GM12878 (cell line): ENCODE results near the gene TSPEAR. TPM values are rescaled to one million over a fixed set of nuclear protein-coding genes. Genes with fewer than 3 reads are reported as not detected.

Experiments used
- ATAC-seq: fragments of 200-7000 bp; cut with Tn5 transposase; 3 replicates; pipeline ENCODE4 v1.9.1; 2020; ENCODE audit warnings: mild to moderate bottlenecking, moderate library complexity
- BruUV-seq: library from RNA; stranded (reverse); fragments of 400-500 nt; replicated peaks from 2 replicates; lab custom pipeline; 2021; lab: Mats Ljungman, UMichigan
- CTCF ChIA-PET: fragments of 300-600 bp; sonication (Branson Sonifier 250); formaldehyde crosslinking; extraction: SDS; loops from one replicate; lab custom pipeline; 2021; ENCODE audit warnings: inconsistent platforms; lab: Yijun Ruan, JAX
- POLR2A ChIA-PET: fragments of 350-600 bp; formaldehyde crosslinking; extraction: SDS; loops from one replicate; lab custom pipeline; 2021; ENCODE audit warnings: inconsistent platforms; lab: Charles Lee
- RAD21 ChIA-PET: fragments of 300-600 bp; sonication (Branson Sonifier 250); formaldehyde crosslinking; loops from one replicate; lab custom pipeline; 2023; ENCODE audit warnings: antibody characterized with exemption; ENCODE audit not compliant: unreplicated experiment; lab: Charles Lee
- SMC1A ChIA-PET: fragments of 300-600 bp; sonication (Branson Sonifier 250); formaldehyde crosslinking; loops from one replicate; lab custom pipeline; 2023; ENCODE audit not compliant: unreplicated experiment, uncharacterized antibody; lab: Charles Lee
- DNase-seq: peaks from one replicate; pipeline ENCODE4 v3.0.0-alpha.2; 2011; ENCODE audit warnings: low read depth, low spot score
- FAIRE-seq: peaks from 3 replicates; lab custom pipeline; 2011; peaks lifted over from hg19 to GRCh38; lab: Jason Lieb, UNC
- H2AFZ ChIP-seq: 2 replicates; pipeline ENCODE4 v1.6.0; 2011; ENCODE audit warnings: low read depth, low read length, control low read depth; ENCODE audit not compliant: control insufficient read depth
- H3K27ac ChIP-seq: 2 replicates; pipeline ENCODE4 v1.5.1; 2011; ENCODE audit warnings: control low read depth; ENCODE audit not compliant: control insufficient read depth, insufficient read depth
- H3K27me3 ChIP-seq, 2 experiments: replicated peaks in 1 of 2; 2 replicates each; pipeline versions ENCODE4 v1.6.0 to v1.6.1; 2011; ENCODE audit warnings: low read length in 1 of 2; ENCODE audit not compliant: control insufficient read depth in 2 of 2, insufficient read depth in 2 of 2
- H3K36me3 ChIP-seq, 2 experiments: 2 replicates each; pipeline ENCODE4 v1.5.1; 2011; ENCODE audit warnings: low read length in 1 of 2; ENCODE audit not compliant: control insufficient read depth in 2 of 2, insufficient read depth in 2 of 2
- H3K4me1 ChIP-seq: 2 replicates; pipeline ENCODE4 v1.6.1; 2011; ENCODE audit warnings: mild to moderate bottlenecking, low read length, moderate library complexity, mixed read lengths; ENCODE audit not compliant: control insufficient read depth, insufficient read depth
- H3K4me2 ChIP-seq: 2 replicates; pipeline ENCODE4 v1.6.0; 2011; ENCODE audit warnings: control low read depth; ENCODE audit not compliant: control insufficient read depth, insufficient read depth
- H3K4me3 ChIP-seq: fragments of 200-600 bp; sonication (generic); 2 replicates; pipeline ENCODE4 v1.5.1; 2016
- H3K79me2 ChIP-seq: 2 replicates; pipeline ENCODE4 v1.6.0; 2011; ENCODE audit warnings: low read length; ENCODE audit not compliant: control insufficient read depth, insufficient read depth
- H3K9ac ChIP-seq: 2 replicates; pipeline ENCODE4 v1.8.0; 2011; ENCODE audit warnings: low read length, control low read depth, mixed read lengths; ENCODE audit not compliant: control insufficient read depth, insufficient read depth
- H3K9me3 ChIP-seq: replicated peaks from 3 replicates; pipeline ENCODE4 v1.5.1; 2011; ENCODE audit warnings: mild to moderate bottlenecking, low read length; ENCODE audit not compliant: control insufficient read depth, insufficient read depth
- H4K20me1 ChIP-seq: 2 replicates; pipeline ENCODE4 v1.6.0; 2011; ENCODE audit not compliant: control insufficient read depth, insufficient read depth
- ELK1 ChIP-seq: IDR thresholded peaks from 2 replicates; pipeline ENCODE4 v1.6.1; 2012; ENCODE audit warnings: low read depth, low read length, improper control_type of control experiment
- PKNOX1 ChIP-seq: fragments of 450-650 bp; IDR thresholded peaks from 2 replicates; pipeline ENCODE4 v1.6.1; 2016; ENCODE audit warnings: mild to moderate bottlenecking
- POU2F2 ChIP-seq: IDR thresholded peaks from 3 replicates; pipeline ENCODE4 v1.6.1; 2011; ENCODE audit warnings: low read depth, mild to moderate bottlenecking, low read length, borderline replicate concordance
- SMAD1 ChIP-seq: fragments of 450-650 bp; IDR thresholded peaks from 2 replicates; pipeline ENCODE4 v1.6.1; 2018; ENCODE audit warnings: mild to moderate bottlenecking, low read depth; ENCODE audit not compliant: partially characterized antibody
- WGBS: methylation state at CpG from one replicate; pipeline ENCODE4 v1.1.6; 2016; ENCODE audit warnings: low lambda C conversion rate; ENCODE audit not compliant: insufficient replicate concordance, insufficient coverage; ENCODE audit errors: missing lambda C conversion rate; 5-methylcytosine and 5-hydroxymethylcytosine counted together
- in situ Hi-C: fragments of 300-500 bp; cut with MboI; formaldehyde crosslinking; loops from 9 replicates; pipeline ENCODE4 v1.14.3; 2018; ENCODE audit warnings: mixed read lengths
- intact Hi-C: fragments of 100-400 bp; cut with micrococcal nuclease; formaldehyde crosslinking; loops from one replicate; pipeline ENCODE4 v1.14.2; 2022; ENCODE audit not compliant: unreplicated experiment
- polyA plus RNA-seq, 11 experiments: library from polyadenylated mRNA; depleted of rRNA in 4 of 11; unstranded in 6 of 11; stranded (reverse) in 5 of 11; fragments of >200 nt; fragmentation: Nextera tagmentation in 4 of 11; fragmentation: Illumina TruSeq in 1 of 11; extraction: Ambion mirVana in 4 of 11; extraction: Trizol in 1 of 11; gene quantifications; 1 replicate in 1 of 11; 2 replicates in 10 of 11; pipeline versions ENCODE4 v1.2.1 to v1.2.3, GENCODE V29; 2011 to 2016; ENCODE audit warnings: inconsistent platforms in 2 of 11, missing spikeins in 2 of 11, low read depth in 1 of 11
- total RNA-seq, 4 experiments: library from RNA; depleted of rRNA in 3 of 4; stranded (reverse); fragments of >200 nt in 3 of 4; fragmentation: Illumina TruSeq in 1 of 4; extraction: Trizol in 1 of 4; gene quantifications; 2 replicates each; pipeline versions ENCODE4 v1.2.1 to v1.2.3, GENCODE V29; 2013 to 2021

Gene TSPEAR
- total and polyA plus RNA-seq, 10 of the 15 experiments (the other 5 are each of a cell fraction or from before 2014, with no cell fraction given) = not detected

DNA sequence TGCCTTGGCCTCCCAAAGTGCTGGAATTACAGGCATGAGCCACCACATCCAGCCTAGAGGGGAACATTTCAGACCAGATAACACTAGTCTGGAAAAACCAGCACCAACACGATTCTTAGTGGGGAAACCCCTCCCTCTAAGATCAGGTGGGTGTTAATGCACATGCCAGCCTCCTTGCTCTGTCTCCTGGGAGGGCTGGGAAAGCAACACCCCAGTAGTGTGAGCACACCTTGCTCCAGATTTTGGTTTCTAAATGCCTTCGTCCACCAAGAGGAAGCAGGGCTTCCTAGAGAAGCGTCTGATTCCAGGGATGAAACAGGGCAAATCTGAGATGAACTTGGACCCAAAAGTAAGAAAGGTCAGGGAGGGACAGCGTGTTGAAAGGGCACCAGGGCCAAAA lies 140.1 kb downstream of the TSPEAR start (continued):
- no peak for TF ChIP-seq ELK1

DNA sequence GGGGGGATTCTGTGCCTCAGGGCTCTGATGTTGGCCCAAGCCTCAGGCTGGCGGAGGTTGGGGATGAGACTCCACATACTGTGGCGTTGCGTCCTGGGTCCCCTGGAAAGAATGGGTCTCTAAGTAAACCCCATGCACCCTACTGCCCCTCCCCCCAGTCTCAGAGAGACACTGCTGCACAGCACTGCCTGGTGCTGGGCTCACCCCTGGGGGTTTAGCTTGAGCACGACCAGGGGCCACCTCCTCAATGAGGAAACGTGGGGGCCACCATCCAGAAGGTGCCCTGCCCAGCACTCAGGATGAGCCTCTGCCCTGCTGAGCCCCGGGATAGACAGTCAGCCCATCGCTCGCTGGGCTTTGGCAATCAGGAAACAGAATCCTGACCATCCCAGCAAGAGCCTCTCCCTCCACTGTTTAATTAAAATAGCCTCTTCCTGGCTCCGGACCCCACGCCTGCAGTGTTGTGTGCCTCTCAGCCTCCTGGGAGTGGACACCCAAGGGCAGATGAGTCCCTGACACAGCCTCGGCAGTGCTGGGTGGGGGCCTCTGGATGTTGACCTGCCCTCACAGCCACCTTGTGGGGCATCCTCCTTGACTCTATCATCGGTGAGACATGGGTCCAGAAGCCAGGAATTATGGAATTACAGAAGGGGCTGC lies 141.4 kb downstream of the TSPEAR start:
- Histone ChIP-seq H3K4me2 (no peak overlapping the region), H3K9me3 (no peaks in the 10 kb centered on the region; the same call in 2 of the 3 replicates), H4K20me1 (no peaks in the 10 kb centered on the region), H3K4me1 (no peaks in the 10 kb centered on the region), H3K4me3 (no peak overlapping the region), H3K27ac (no peak overlapping the region), H3K27me3 (no peaks in the 10 kb centered on the region), H3K36me3 (no peaks in the 10 kb centered on the region), H3K9ac (no peak overlapping the region), H3K79me2 (no peaks in the 10 kb centered on the region), H2AFZ (no peak overlapping the region)
- FAIRE-seq (no peak), DNase-seq (no peak), ATAC-seq (no peak)
- ChIA-PET RAD21 (no interaction called here), POLR2A (no interaction called here), CTCF (no interaction called here), SMC1A (no interaction called here)
- no TSS peak for BruUV-seq
- in situ Hi-C loops = no loop called here
- TF ChIP-seq ELK1 (no peak), PKNOX1 (no peak), SMAD1 (no peak), POU2F2 (no peak)
- intact Hi-C loops = no loop called here
- 61% methylated on average over 12 of the region's 12 CpGs for WGBS
